HG02571 (cell line): ENCODE results near the gene SPRYD3.

Source experiments
- ATAC-seq: cut with Tn5 transposase; IDR thresholded peaks from one replicate; pipeline ENCODE4 v1.9.1; 2021; ENCODE audit warnings: mild to moderate bottlenecking, moderate library complexity; ENCODE audit not compliant: unreplicated experiment

Gene SPRYD3

DNA sequence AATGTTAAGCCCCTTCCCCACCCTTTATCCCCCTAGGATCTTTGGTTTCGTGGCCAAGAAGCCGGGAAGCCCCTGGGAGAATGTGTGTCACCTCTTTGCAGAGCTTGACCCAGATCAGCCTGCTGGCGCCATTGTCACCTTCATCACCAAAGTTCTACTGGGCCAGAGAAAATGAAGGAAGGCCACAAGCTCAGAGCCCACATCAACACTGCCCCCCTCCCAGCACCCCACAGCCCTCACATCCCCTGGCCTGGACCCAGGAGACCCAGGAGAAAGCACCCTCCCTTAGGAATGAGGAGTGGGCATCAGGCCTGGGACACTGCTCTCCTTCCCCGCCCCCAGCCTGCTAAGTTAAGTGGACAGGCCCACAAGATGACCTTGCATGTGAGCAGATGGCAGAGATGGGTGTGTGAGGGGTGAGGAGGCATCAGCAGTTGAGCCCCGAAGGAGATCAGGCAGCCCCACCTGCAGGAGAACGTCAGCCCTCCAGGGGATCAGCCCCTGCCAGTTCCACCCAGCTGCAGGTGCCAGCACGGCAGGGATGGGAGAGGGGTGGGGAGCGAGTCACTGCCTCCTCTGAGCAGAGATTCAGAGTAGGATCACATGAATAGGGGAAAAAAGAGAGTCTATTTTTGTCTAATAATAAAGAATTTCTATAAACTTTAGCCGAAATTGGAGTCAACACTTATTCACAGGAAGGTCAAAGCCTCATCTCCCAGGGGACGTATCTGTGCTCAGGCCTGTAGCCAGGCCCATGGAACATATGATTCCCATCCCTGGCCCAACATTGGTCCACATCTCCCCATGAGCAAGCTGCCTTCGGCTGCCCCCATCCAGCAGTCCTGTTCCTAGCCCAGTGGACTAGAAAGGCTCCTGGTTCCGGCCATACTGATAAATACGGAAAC lies 15.2 kb downstream of the SPRYD3 start:
- no peak for ATAC-seq

DNA sequence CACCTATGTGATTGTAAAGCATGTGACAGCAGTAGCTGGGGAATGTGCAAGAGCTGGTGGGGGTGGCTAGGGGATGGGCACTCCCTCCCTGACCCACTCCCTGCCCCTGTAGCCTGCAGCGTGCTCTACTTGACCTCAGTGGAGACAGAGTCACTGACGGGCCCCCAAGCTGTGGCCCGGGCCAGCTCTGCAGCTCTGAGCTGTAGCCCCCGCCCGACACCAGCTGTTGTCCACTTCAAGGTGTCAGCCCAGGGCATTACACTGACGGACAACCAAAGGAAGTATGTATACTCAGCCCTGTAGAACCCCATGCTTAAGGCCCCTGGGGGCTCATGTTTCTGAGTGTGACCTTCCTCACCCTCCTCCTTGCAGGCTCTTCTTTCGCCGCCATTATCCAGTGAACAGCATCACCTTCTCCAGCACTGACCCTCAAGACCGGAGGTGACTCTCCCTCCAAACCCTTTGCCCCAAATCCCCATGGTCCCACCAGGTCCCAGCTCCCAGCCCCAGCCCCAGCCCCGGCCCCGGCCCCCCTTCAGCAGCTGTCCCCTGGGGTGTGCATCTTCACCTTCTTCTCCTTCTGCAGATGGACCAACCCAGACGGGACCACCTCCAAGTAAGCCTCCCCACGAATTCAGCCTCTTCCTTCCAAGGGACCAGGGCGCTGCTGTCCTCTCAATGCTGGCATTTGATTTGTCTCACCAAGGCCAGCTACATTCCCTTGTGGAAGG lies 16.0 kb downstream of the SPRYD3 start:
- no peak for ATAC-seq

DNA sequence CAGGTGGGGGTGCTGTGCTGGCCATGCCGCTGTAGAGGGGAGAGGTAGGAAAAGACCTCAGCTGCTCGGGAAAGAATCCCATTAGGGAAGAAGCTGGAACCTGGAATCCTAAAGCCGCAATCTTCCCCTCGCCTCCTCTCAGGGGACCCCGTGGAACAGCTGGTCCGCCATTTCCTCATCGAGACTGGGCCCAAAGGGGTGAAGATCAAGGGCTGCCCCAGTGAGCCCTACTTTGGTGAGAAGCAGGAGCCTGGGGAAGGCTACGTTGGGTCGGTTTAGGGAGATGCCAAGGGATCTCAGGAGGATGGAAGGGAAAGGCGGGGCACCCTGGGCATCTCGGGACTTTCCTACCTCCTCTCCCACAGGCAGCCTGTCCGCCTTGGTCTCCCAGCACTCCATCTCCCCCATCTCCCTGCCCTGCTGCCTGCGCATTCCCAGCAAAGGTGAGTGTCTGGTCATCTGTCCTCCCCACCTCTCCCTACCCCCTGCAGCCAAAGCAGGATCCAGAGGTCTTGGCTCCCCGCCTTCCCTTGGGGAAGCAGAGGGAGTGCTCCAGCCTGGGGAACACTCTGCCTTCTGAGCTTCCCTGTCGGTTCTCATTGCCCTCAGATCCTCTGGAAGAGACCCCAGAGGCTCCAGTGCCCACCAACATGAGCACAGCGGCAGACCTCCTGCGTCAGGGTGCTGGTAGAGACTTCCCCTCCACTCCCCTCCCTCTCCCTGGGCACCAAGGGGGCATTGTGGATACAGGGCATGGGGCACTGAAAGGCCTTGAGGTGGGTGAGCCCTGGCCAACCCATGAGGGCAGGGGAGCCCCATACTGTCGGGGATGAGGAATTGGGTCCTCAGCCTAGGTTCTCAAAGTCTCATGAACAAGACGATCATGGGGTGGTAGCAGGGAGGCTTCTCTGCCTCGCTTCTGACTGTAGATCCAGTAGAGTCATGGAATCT lies 16.9 kb downstream of the SPRYD3 start:
- ATAC-seq, result no peak

GRCh38 chr12:53061404-53062010 lies 17.7 kb downstream of the SPRYD3 start:
- no peak for ATAC-seq

DNA sequence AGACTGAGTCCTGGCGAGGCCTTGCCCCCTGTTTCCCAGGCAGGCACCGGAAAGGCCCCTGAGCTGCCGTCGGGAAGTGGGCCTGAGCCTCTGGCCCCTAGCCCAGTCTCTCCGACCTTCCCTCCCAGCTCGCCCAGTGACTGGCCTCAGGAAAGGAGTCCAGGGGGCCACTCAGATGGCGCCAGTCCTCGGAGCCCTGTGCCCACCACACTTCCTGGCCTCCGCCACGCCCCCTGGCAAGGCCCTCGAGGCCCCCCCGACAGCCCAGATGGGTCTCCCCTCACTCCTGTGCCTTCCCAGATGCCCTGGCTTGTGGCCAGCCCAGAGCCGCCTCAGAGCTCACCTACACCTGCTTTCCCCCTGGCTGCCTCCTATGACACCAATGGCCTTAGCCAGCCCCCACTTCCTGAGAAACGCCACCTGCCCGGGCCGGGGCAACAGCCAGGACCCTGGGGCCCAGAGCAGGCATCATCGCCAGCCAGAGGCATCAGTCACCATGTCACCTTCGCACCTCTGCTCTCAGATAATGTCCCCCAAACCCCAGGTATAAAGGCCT lies 18.4 kb downstream of the SPRYD3 start:
- no peak for ATAC-seq

GRCh38 chr12:53060064-53060720 lies 19.0 kb downstream of the SPRYD3 start:
- no peak for ATAC-seq

- no peak for ATAC-seq
Measured at GRCh38 chr12:53059434-53060063, 19.6 kb downstream of the SPRYD3 start.

DNA sequence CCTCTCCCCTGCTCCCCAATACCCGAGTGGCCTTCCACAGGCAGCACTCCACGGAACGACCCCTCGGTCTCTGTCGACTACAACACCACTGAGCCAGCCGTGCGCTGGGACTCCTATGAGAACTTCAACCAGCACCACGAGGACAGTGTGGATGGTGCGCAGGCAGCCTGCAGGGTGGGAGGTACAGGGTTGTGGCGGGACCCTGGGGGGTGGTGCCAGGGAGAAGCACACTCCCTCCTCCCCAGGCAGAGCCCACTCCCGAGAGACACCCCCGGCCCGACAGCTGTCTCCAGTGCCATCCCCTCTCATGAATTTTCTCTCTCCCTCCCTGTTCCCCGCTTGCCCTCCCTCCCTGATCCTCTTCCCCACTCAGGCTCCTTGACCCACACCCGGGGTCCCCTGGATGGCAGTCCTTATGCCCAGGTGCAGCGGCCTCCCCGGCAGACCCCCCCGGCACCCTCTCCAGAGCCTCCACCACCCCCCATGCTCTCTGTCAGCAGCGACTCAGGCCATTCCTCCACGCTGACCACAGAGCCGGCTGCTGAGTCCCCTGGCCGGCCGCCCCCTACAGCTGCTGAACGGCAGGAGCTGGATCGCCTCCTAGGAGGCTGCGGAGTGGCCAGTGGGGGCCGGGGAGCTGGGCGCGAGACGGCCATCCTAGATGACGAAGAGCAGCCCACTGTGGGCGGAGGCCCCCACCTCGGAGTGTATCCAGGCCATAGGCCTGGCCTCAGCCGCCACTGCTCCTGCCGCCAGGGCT lies 20.3 kb downstream of the SPRYD3 start:
- no peak for ATAC-seq

DNA sequence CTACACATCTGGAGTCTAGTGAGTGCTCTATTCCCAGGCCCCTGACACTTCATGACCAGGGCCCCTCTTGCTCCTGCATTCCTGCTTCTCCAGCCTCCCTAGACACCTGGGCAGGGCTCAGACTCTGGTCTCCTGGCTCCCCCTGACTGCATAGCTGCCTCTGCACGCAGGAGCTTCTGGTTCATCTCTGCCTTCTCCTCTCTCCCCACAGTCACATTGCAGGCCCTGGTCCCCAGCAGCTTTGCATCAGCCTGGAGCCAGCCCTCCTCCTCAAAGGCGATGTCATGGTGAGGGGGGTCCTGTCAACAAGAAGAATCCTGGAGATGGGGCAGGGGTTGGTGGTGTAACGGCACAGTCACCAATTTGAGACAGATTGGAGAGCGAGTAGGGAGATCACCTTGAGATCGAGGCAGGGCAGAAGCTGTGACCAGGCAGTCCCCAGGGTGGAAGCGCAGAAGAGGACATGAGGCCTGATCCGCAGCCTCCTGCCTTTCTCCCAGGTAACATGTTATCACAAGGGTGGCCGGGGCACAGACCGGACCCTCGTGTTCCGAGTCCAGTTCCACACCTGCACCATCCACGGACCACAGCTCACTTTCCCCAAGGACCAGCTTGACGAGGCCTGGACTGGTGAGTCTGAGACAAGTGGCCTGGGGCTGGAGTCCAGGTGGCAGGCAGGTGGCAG lies 21.2 kb downstream of the SPRYD3 start:
- ATAC-seq, result no peak

- ATAC-seq, result no peak
Measured at GRCh38 chr12:53056901-53057300, 22.3 kb downstream of the SPRYD3 start.

- no peak for ATAC-seq
Measured at GRCh38 chr12:53056296-53056695, 22.9 kb downstream of the SPRYD3 start.

DNA sequence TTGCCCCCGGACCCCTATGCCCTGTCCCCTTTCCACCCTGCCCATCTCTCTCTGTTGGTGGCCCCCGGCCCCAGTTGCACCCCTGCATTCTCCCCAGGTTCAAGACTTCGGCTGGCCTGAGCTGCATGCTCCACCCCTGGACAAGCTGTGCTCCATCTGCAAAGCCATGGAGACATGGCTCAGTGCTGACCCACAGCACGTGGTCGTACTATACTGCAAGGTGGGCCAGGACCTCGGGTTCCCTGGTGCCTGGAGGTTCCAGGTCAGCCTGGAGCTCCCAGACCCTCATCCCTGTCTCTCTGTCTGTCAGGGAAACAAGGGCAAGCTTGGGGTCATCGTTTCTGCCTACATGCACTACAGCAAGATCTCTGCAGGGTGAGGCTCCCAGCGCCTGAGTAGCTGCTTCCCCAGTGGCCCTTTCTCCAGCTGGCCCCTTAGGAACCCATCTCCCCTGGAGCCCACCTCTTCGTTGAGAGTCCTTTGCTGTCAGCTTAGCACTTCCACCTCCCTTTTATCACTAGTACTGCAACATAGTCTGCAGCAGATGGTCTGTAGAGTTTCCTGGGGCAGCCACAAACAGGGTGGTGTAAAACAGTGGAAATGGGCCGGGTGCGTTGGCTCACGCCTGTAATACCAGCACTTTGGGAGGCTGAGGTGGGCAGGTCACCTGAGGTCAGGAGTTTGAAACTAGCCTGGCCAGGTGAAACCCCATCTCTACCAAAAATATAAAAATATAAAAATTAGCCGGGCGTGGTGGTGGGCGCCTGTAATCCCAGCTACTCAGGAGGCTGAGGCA lies 23.5 kb downstream of the SPRYD3 start:
- no peak for ATAC-seq

- ATAC-seq, result peak; percentile 92
Measured at GRCh38 chr12:53054112-53054878, 24.9 kb downstream of the SPRYD3 start.

- ATAC-seq, result peak; percentile 4
Measured at GRCh38 chr12:53053218-53054111, 25.7 kb downstream of the SPRYD3 start.

- no peak for ATAC-seq
Measured at GRCh38 chr12:53052419-53053217, 26.6 kb downstream of the SPRYD3 start.
